Sigmoid colon (tissue), 7 donors: ENCODE data around the gene HSPB1. TPM values are rescaled to one million over a fixed set of nuclear protein-coding genes. Genes with fewer than 3 reads are reported as not detected.
A peak's percentile ranks its signal among the peaks of the same experiment; 100 is the strongest.
"Not testable (repeated sequence)": the region's sequence is repeated elsewhere in the genome, so short reads cannot be mapped to it uniquely, and the experiment has no call there.

Experiments
- DNase-seq: peaks from one replicate; pipeline ENCODE4 v3.0.0-alpha.2; 2019
- H3K27ac ChIP-seq, 4 donors: fragments of 200-600 bp; sonication (generic); one replicate each; pipeline ENCODE4 v1.5.1; 2016 to 2019; ENCODE audit warnings: mild to moderate bottlenecking in 1 of 4
- H3K27me3 ChIP-seq, 3 donors: fragments of 200-600 bp; sonication (generic); one replicate each; pipeline ENCODE4 v1.5.1; 2019; ENCODE audit warnings: mild to moderate bottlenecking in 1 of 3
- H3K36me3 ChIP-seq, 4 donors: fragments of 200-600 bp; sonication (generic); one replicate each; pipeline ENCODE4 v1.5.1; 2016 to 2019
- H3K4me1 ChIP-seq, 4 donors: fragments of 200-600 bp; sonication (generic); one replicate each; pipeline ENCODE4 v1.5.1; 2017 to 2019
- H3K4me3 ChIP-seq, 4 donors: fragments of 200-600 bp; sonication (generic); one replicate each; pipeline ENCODE4 v1.5.1; 2017 to 2019; ENCODE audit warnings: mild to moderate bottlenecking in 2 of 4, moderate library complexity in 1 of 4
- H3K9me3 ChIP-seq, 4 donors: fragments of 200-600 bp in 3 of 4; sonication (generic) in 3 of 4; one replicate each; pipeline versions ENCODE4 v1.5.1 to v1.6.1; 2013 to 2019
- CTCF ChIP-seq, 4 experiments: fragments of 450-650 bp in 3 of 4; fragments of 200-600 bp in 1 of 4; IDR thresholded peaks; one replicate each; pipeline ENCODE4 v1.5.1; 2016 to 2019; ENCODE audit warnings: antibody characterized with exemption in 4 of 4, mild to moderate bottlenecking in 3 of 4, moderate library complexity in 2 of 4
- EP300 ChIP-seq, 4 donors: sonication (generic); formaldehyde crosslinking; IDR thresholded peaks; one replicate each; pipeline ENCODE4 v1.6.1; 2017; ENCODE audit warnings: antibody characterized with exemption in 4 of 4
- POLR2A ChIP-seq, 2 donors: fragments of 450-650 bp; IDR thresholded peaks; one replicate each; pipeline ENCODE4 v1.6.1; 2016; ENCODE audit warnings: antibody characterized with exemption in 2 of 2, mild to moderate bottlenecking in 2 of 2, moderate library complexity in 2 of 2
- POLR2AphosphoS5 ChIP-seq, 4 donors: sonication (generic); formaldehyde crosslinking; IDR thresholded peaks; one replicate each; pipeline ENCODE4 v1.6.1; 2017; ENCODE audit warnings: antibody characterized with exemption in 4 of 4
- WGBS, 2 donors: extraction: QIAGEN DNeasy Blood & Tissue Kit; methylation state at CpG; one replicate each; pipeline ENCODE4 v1.1.7; 2013; 5-methylcytosine and 5-hydroxymethylcytosine counted together
- intact Hi-C: fragments of 100-400 bp; cut with DNase I; formaldehyde crosslinking; loops from one replicate; pipeline ENCODE4 v1.15.1; 2023
- polyA plus RNA-seq, 3 donors: library from polyadenylated mRNA; stranded (reverse); fragments of 200-250 nt; gene quantifications; one replicate each; pipeline ENCODE4 v1.2.3, GENCODE V29; 2013
- total RNA-seq, 4 donors: library from RNA; depleted of rRNA; stranded (reverse); fragments of >200 nt; gene quantifications; one replicate each; pipeline ENCODE4 v1.1.0, GENCODE V29; 2016
- donor health status: healthy with polysubstance abuse.
- donor health status: Bipolar disorder and iron deficiency.
- donor health status: healthy.

Gene HSPB1
- total and polyA plus RNA-seq, 7 donors = 202 to 2,528 (median 929) TPM

GRCh38 chr7:76333511-76334101 lies 31.1 kb downstream of the HSPB1 start:
- Histone ChIP-seq H3K4me1 (peaks cover 0 to 68% (median 48%) of the 10 kb centered on the region in 4 donors), H3K27ac (peak overlapping the region; percentile 35 to 72 (median 56)), H3K9me3 (no peaks in the 10 kb centered on the region), H3K36me3 (peaks cover 0 to 23% (median 11%) of the 10 kb centered on the region in 4 donors), H3K27me3 (no peaks in the 10 kb centered on the region), H3K4me3 (no peak overlapping the region)
- peak; percentile 77 for DNase-seq
- TF ChIP-seq POLR2AphosphoS5 (IDR thresholded peaks at IDR 0.05) (peak; percentile 14 to 56 (median 27)), CTCF (IDR thresholded peaks at IDR 0.05) (no peak), EP300 (IDR thresholded peaks at IDR 0.05) (no peak), POLR2A (IDR thresholded peaks at IDR 0.05) (no peak)
- 82 to 86% methylated on average over 14 of the region's 14 CpGs for WGBS, 2 donors
- intact Hi-C loops = no loop called here

DNA sequence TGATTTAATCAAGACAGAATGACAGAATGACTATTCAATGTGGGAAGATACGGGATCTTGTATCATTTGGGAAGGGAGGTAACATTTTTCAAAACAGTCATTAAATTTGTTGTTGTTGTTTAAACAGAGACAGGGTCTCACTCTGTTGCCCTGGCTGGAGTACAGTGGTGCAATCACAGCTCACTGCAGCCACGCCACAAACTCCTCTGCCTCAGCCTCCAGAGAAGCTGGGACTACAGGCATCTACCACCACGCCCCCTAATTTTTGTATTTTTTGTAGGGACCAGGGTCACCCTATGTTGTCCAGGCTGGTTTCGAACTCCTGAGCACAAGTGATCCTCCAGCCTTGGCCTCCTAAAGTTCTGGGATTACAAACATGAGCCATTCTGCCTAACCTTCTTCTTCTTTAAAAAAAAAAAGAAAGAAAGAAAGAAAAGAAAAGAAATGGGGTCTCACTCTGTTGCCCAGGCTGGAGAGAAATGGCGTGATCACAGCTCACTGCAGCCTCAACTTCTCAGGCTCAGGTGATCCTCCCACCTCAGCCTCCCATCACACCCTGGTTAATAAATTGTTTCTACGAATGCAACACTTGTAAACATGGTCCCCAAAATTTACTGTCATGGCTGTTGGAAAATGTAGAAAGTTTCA lies 32.0 kb downstream of the HSPB1 start:
- WGBS, 2 donors = 90 to 95% methylated on average over 6 of the region's 6 CpGs
- Histone ChIP-seq H3K4me3 (no peak overlapping the region), H3K27me3 (no peaks in the 10 kb centered on the region), H3K27ac (peak overlapping the region in 3 of 4 donors; percentile 2 to 72 (median 59)), H3K36me3 (peaks cover 0 to 15% (median 6%) of the 10 kb centered on the region in 4 donors), H3K4me1 (peaks cover 0 to 76% (median 51%) of the 10 kb centered on the region in 4 donors), H3K9me3 (no peaks in the 10 kb centered on the region)
- DNase-seq = no peak
- no peak for TF ChIP-seq CTCF (IDR thresholded peaks at IDR 0.05)
- no peak for TF ChIP-seq POLR2A (IDR thresholded peaks at IDR 0.05)
- no peak for TF ChIP-seq EP300 (IDR thresholded peaks at IDR 0.05)
- TF ChIP-seq POLR2AphosphoS5 (IDR thresholded peaks at IDR 0.05) = no peak
- intact Hi-C loops = no loop called here

- H3K27ac ChIP-seq, H3K27me3 ChIP-seq, DNase-seq, intact Hi-C loops, H3K36me3 ChIP-seq, H3K4me3 ChIP-seq, H3K9me3 ChIP-seq: not testable (repeated sequence)
- peaks cover 0 to 83% (median 58%) of the 10 kb centered on the region in 4 donors for H3K4me1 ChIP-seq
- WGBS, 2 donors = 95 to 98% methylated on average over 2 of the region's 2 CpGs
Measured at GRCh38 chr7:76335417-76335816, 32.9 kb downstream of the HSPB1 start.

DNA sequence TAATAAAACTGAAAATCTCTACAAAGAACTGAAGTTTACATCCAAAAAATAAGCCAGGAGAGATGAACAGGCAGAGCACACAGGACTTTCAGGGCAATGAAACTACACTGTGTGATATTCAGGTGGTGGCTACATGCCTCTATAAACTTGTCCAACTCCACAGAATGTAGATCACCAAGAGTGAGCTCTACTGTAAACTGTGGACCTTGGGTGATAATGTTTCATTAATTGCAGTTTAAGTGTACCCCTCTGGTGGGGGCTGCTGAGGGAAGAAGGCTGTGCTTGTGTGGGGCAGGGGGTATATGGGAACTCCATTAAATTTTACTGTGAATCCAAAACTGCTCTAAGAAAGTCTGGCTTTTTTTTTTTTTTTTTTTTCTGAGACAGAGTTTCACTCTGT lies 33.6 kb downstream of the HSPB1 start:
- H3K4me1 ChIP-seq = peaks cover 0 to 83% (median 63%) of the 10 kb centered on the region in 4 donors
- H3K36me3 ChIP-seq = peaks cover 0 to 6% (median 0%) of the 10 kb centered on the region in 4 donors
- H3K9me3 ChIP-seq = no peaks in the 10 kb centered on the region
- no peak overlapping the region for H3K4me3 ChIP-seq
- H3K27me3 ChIP-seq = no peaks in the 10 kb centered on the region
- TF ChIP-seq POLR2AphosphoS5 (IDR thresholded peaks at IDR 0.05) = no peak
- TF ChIP-seq EP300 (IDR thresholded peaks at IDR 0.05) = no peak
- no peak for TF ChIP-seq POLR2A (IDR thresholded peaks at IDR 0.05)
- TF ChIP-seq CTCF (IDR thresholded peaks at IDR 0.05) = no peak
- DNase-seq = no peak
- intact Hi-C loops = no loop called here
- no peak overlapping the region for H3K27ac ChIP-seq

GRCh38 chr7:76337147-76337546 lies 34.7 kb downstream of the HSPB1 start:
- H3K27ac ChIP-seq = no peak overlapping the region
- no peak for DNase-seq
- intact Hi-C loops = no loop called here
- H3K4me1 ChIP-seq = peaks cover 0 to 84% (median 68%) of the 10 kb centered on the region in 4 donors
- TF ChIP-seq EP300 (IDR thresholded peaks at IDR 0.05) (no peak), CTCF (IDR thresholded peaks at IDR 0.05) (no peak), POLR2A (IDR thresholded peaks at IDR 0.05) (no peak), POLR2AphosphoS5 (IDR thresholded peaks at IDR 0.05) (no peak)
- WGBS, 2 donors = 83 to 91% methylated on average over 6 of the region's 6 CpGs
- H3K9me3 ChIP-seq = no peaks in the 10 kb centered on the region
- H3K27me3 ChIP-seq = no peaks in the 10 kb centered on the region
- no peak overlapping the region for H3K4me3 ChIP-seq
- peaks cover 0 to 2% (median 0%) of the 10 kb centered on the region in 4 donors for H3K36me3 ChIP-seq
